MM.1S (cell line): Measurements from ENCODE around the gene DNAH7.

ENCODE experiments used
- DNase-seq: peaks from one replicate; pipeline ENCODE4 v3.0.0-alpha.2; 2015
- H2AFZ ChIP-seq: fragments of 300-600 bp; sonication (generic); 2 replicates; pipeline ENCODE4 v1.6.0; 2016; ENCODE audit warnings: antibody characterized with exemption, low read length
- H3F3A ChIP-seq: fragments of 300-600 bp; sonication (generic); 2 replicates; pipeline ENCODE4 v1.6.1; 2016; ENCODE audit warnings: mild to moderate bottlenecking, antibody characterized with exemption, low read length, moderate library complexity, mixed read lengths; ENCODE audit not compliant: insufficient read depth
- H3K27ac ChIP-seq: fragments of 300-600 bp; sonication (generic); 2 replicates; pipeline ENCODE4 v1.5.1; 2016; ENCODE audit warnings: mild to moderate bottlenecking, low read length
- H3K27me3 ChIP-seq: fragments of 300-600 bp; sonication (generic); replicated peaks from 2 replicates; pipeline ENCODE4 v1.6.0; 2016; ENCODE audit warnings: low read length; ENCODE audit not compliant: insufficient read depth
- H3K36me3 ChIP-seq: fragments of 300-600 bp; sonication (generic); replicated peaks from 2 replicates; pipeline ENCODE4 v1.6.1; 2016; ENCODE audit warnings: mild to moderate bottlenecking, low read length, mixed read lengths; ENCODE audit not compliant: insufficient read depth
- H3K4me1 ChIP-seq: fragments of 300-600 bp; sonication (generic); 2 replicates; pipeline ENCODE4 v1.6.1; 2016; ENCODE audit warnings: low read length, mixed read lengths
- H3K4me2 ChIP-seq: fragments of 300-600 bp; sonication (generic); 2 replicates; pipeline ENCODE4 v1.6.0; 2016; ENCODE audit warnings: low read depth, low read length
- H3K4me3 ChIP-seq: fragments of 300-600 bp; sonication (generic); 2 replicates; pipeline ENCODE4 v1.5.1; 2016; ENCODE audit warnings: low read length, mixed read lengths
- H3K79me2 ChIP-seq: fragments of 300-600 bp; sonication (generic); 2 replicates; pipeline ENCODE4 v1.6.1; 2016; ENCODE audit warnings: mixed run types, low read length, mixed read lengths
- H3K9ac ChIP-seq: fragments of 300-600 bp; sonication (generic); 2 replicates; pipeline ENCODE4 v1.6.1; 2016; ENCODE audit warnings: low read length, mixed read lengths
- H3K9me2 ChIP-seq: fragments of 300-600 bp; sonication (generic); replicated peaks from 2 replicates; pipeline ENCODE4 v1.6.1; 2016; ENCODE audit warnings: mild to moderate bottlenecking, low read length, mixed read lengths; ENCODE audit not compliant: insufficient read depth
- H3K9me3 ChIP-seq: fragments of 300-600 bp; sonication (generic); replicated peaks from 2 replicates; pipeline ENCODE4 v1.6.1; 2016; ENCODE audit warnings: mild to moderate bottlenecking, low read length, mixed read lengths; ENCODE audit not compliant: insufficient read depth
- H4K20me1 ChIP-seq: fragments of 300-600 bp; sonication (generic); 2 replicates; pipeline ENCODE4 v1.6.1; 2016; ENCODE audit warnings: mild to moderate bottlenecking, low read length, moderate library complexity, mixed read lengths; ENCODE audit not compliant: insufficient read depth
- CTCF ChIP-seq: fragments of 300-600 bp; sonication (generic); IDR thresholded peaks from 2 replicates; pipeline ENCODE4 v1.5.1; 2016; ENCODE audit warnings: antibody characterized with exemption, low read length, mixed read lengths
- EZH2 ChIP-seq: fragments of 300-600 bp; sonication (generic); optimal IDR thresholded peaks from 2 replicates; pipeline ENCODE3; 2017; ENCODE audit warnings: low read depth, mild to moderate bottlenecking, antibody characterized with exemption, low read length, mixed read lengths
- EZH2phosphoT487 ChIP-seq: fragments of 300-600 bp; sonication (generic); IDR thresholded peaks from 2 replicates; pipeline ENCODE4 v1.6.1; 2018; ENCODE audit warnings: antibody characterized with exemption, low read length

The DNAH7 gene

GRCh38 chr2:196112418-196113034, 43.9 kb upstream of the DNAH7 start:
- Histone ChIP-seq H3K4me3 (no peak overlapping the region), H2AFZ (no peak overlapping the region), H3K4me1 (no peaks in the 10 kb centered on the region), H3K79me2 (no peaks in the 10 kb centered on the region), H3F3A (no peaks in the 10 kb centered on the region), H3K27me3 (no peaks in the 10 kb centered on the region), H3K9ac (no peak overlapping the region), H3K9me3 (no peaks in the 10 kb centered on the region), H3K27ac (no peak overlapping the region), H3K4me2 (no peak overlapping the region), H3K9me2 (no peaks in the 10 kb centered on the region), H3K36me3 (no peaks in the 10 kb centered on the region), H4K20me1 (no peaks in the 10 kb centered on the region)
- no peak for DNase-seq
- no peak for TF ChIP-seq EZH2
- no peak for TF ChIP-seq CTCF

GRCh38 chr2:196108604-196109003, 40.0 kb upstream of the DNAH7 start:
- Histone ChIP-seq H3K4me2 (no peak overlapping the region), H3K27me3 (no peaks in the 10 kb centered on the region), H4K20me1 (no peaks in the 10 kb centered on the region), H3K4me3 (no peak overlapping the region), H3K9ac (no peak overlapping the region), H3K9me3 (no peaks in the 10 kb centered on the region), H3K27ac (no peak overlapping the region), H3K9me2 (no peaks in the 10 kb centered on the region), H3K79me2 (no peaks in the 10 kb centered on the region), H3K36me3 (no peaks in the 10 kb centered on the region), H2AFZ (no peak overlapping the region), H3K4me1 (no peaks in the 10 kb centered on the region), H3F3A (no peaks in the 10 kb centered on the region)
- DNase-seq, result no peak
- TF ChIP-seq CTCF, result no peak

- Histone ChIP-seq H3K9ac (no peak overlapping the region), H2AFZ (no peak overlapping the region), H3K4me1 (peaks cover 21% of the 10 kb centered on the region), H3K9me3 (no peaks in the 10 kb centered on the region), H3K36me3 (no peaks in the 10 kb centered on the region), H3K9me2 (no peaks in the 10 kb centered on the region), H4K20me1 (no peaks in the 10 kb centered on the region), H3F3A (peaks cover 11% of the 10 kb centered on the region), H3K4me2 (no peak overlapping the region), H3K4me3 (no peak overlapping the region), H3K79me2 (no peaks in the 10 kb centered on the region), H3K27me3 (no peaks in the 10 kb centered on the region), H3K27ac (no peak overlapping the region)
- DNase-seq, result no peak
- no peak for TF ChIP-seq EZH2phosphoT487
- no peak for TF ChIP-seq CTCF
- no peak for TF ChIP-seq EZH2
Observed at GRCh38 chr2:196105951-196106350, 37.3 kb upstream of the DNAH7 start.

- H3K9ac ChIP-seq, result no peak overlapping the region
- H3K27ac ChIP-seq, result no peak overlapping the region
- DNase-seq, result no peak
- no peak overlapping the region for H3K4me2 ChIP-seq
- H3K36me3 ChIP-seq, result no peaks in the 10 kb centered on the region
- H4K20me1 ChIP-seq, result no peaks in the 10 kb centered on the region
- H3K79me2 ChIP-seq, result no peaks in the 10 kb centered on the region
- H3K9me3 ChIP-seq, result no peaks in the 10 kb centered on the region
- peaks cover 14% of the 10 kb centered on the region for H3F3A ChIP-seq
- H3K4me1 ChIP-seq, result peaks cover 26% of the 10 kb centered on the region
- TF ChIP-seq EZH2 (no peak), CTCF (no peak), EZH2phosphoT487 (no peak)
- H3K9me2 ChIP-seq, result no peaks in the 10 kb centered on the region
- H3K4me3 ChIP-seq, result no peak overlapping the region
- H2AFZ ChIP-seq, result no peak overlapping the region
- H3K27me3 ChIP-seq, result no peaks in the 10 kb centered on the region
Observed at GRCh38 chr2:196104066-196104465, 35.4 kb upstream of the DNAH7 start.
